KOPT-K1 (cell line): ENCODE results near the gene EXOC4.

Source experiments
- H3K27ac ChIP-seq: fragments of 200-600 bp; sonication (generic); 2 replicates; pipeline ENCODE4 v1.5.1; 2016; ENCODE audit warnings: antibody characterized with exemption, mild to moderate bottlenecking, low read depth, low read length; ENCODE audit not compliant: poor library complexity, severe bottlenecking
- H3K36me3 ChIP-seq: fragments of 200-600 bp; sonication (generic); 2 replicates; pipeline ENCODE4 v1.5.1; 2017; ENCODE audit warnings: antibody characterized with exemption, mild to moderate bottlenecking, low read length, moderate library complexity; ENCODE audit not compliant: insufficient read depth
- H3K9me3 ChIP-seq: fragments of 200-600 bp; sonication (generic); 2 replicates; pipeline ENCODE4 v1.5.1; 2017; ENCODE audit warnings: antibody characterized with exemption, low read length, mild to moderate bottlenecking; ENCODE audit not compliant: insufficient read depth, poor library complexity, severe bottlenecking

Gene EXOC4

DNA sequence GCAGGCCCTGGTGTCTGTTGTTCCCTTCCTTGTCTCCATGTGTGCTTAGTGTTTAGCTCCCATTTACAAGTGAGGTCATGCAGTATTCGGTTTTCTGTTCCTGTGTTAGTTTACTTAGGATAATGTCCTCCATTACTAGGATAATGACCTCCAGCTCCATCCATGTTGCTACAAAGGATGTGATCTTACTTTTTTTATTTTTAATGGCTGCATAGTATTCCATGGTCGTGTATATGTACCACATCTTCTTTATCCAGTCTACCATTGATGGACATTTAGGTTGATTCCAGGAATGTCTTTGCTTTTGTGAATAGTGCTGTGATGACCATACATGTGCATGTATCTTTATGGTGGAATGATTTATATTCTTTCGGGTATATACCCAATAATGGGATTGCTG lies 333.4 kb downstream of the EXOC4 start:
- Histone ChIP-seq H3K27ac (no peak overlapping the region), H3K9me3 (no peaks in the 10 kb centered on the region), H3K36me3 (no peaks in the 10 kb centered on the region)

DNA sequence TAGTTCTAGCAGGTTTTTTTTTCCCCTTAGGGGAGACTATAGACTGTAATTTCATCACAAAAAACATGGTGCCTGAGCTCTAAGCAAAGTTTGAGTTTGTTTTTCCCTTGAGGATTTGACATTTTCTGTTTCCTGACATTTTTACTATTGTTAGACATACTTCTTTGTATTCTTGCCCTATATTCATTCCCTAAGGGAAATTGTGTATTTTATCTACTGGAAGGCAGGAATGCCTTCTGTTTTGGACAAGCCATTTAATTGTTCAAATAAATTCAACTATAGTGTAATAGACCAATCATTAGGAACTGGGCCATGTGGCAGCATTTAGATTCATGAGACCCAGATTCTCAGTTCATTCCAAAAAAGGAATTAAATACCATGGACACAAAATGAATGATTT lies 335.0 kb downstream of the EXOC4 start:
- Histone ChIP-seq H3K9me3 (no peaks in the 10 kb centered on the region), H3K27ac (no peak overlapping the region), H3K36me3 (no peaks in the 10 kb centered on the region)

DNA sequence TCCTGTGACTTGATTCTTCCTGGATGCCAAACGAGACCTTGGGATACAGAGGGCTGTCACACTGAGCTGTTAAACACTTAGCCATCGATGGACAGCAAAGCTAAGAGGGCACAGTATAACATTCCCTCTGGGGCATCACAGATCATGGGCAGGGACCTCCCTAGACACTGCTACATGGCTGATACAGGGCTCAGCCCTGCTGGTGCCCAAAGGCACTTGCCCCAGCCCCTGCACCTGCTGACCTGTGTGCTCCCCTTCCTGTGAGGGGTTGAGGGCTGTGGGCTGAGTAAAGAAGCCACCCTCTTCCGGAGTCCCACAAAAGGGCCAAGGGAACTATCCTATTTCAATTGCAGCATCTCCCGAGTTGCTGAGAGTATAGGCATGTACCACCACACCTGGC lies 337.9 kb downstream of the EXOC4 start:
- no peak overlapping the region for H3K27ac ChIP-seq
- H3K9me3 ChIP-seq: no peaks in the 10 kb centered on the region
- no peaks in the 10 kb centered on the region for H3K36me3 ChIP-seq

DNA sequence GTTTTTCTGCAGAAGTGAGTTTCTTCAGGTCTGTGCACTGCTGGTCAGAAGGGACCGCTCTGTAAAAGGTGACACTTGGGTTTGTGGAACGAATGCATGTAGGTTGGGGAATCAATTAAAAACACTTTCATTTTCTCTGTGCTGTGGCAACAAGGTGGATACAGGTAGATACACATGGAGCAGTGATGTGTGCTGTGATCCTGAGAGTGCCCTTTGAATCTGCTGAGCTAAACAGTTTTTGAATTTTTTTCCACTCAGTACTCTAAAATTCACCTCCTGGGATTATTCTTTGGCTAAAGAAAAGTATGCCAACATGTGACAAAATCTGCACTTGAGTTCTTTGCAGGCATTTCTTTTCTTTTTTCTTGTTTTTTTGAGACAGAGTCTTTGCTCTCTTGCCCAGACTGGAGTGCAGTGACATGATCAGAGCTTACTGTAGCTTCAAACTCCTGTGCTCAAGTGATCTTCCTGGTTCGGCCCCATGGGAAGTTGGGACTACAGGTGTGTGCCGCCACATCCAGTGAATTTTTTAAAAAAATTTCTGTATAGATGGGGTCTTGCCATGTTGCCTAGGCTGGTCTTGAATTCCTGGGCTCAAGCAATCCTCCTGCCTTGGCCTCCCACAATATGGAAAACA lies 338.9 kb downstream of the EXOC4 start:
- Histone ChIP-seq H3K9me3 (no peaks in the 10 kb centered on the region), H3K27ac (no peak overlapping the region), H3K36me3 (no peaks in the 10 kb centered on the region)

DNA sequence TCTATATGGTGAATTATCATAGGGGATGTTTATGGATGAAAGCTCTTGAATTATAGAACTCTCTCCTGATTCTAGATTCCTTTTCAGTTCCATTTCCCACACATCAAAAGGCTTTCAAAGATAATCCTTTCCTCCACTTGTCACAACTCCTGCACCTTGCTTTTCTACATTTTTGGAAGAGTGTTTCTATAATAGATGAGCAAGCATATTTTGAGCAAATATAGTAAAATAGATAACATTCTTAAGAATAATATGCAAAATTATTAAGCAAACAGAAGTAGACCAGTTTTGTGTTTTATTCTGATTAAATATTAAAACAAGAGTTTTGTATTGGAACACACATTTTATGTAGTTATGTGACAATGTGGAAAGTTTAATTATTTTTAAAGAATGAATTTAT lies 340.7 kb downstream of the EXOC4 start:
- H3K27ac ChIP-seq: no peak overlapping the region
- H3K9me3 ChIP-seq: no peaks in the 10 kb centered on the region
- no peaks in the 10 kb centered on the region for H3K36me3 ChIP-seq

DNA sequence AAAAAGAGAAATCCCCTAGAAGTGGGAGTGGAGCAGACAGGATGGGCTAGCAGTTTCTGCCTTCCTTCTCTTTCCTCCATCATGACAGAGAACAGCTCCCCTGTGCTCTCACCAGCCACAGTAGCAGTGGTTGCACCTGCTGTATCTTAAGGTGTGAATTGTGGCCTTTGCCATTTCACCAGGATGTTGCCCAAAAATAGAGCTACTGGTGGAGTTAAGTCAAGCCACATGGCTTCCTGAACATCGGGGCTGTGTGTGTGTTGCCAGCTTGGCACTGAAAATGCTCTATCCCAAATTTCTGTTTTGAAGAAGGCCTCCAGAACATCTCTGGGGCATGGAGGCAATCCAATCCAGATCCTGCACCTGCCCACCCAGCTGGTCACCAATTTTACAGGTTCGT lies 348.7 kb downstream of the EXOC4 start:
- Histone ChIP-seq H3K36me3 (no peaks in the 10 kb centered on the region), H3K27ac (peak overlapping the region; percentile 39)

DNA sequence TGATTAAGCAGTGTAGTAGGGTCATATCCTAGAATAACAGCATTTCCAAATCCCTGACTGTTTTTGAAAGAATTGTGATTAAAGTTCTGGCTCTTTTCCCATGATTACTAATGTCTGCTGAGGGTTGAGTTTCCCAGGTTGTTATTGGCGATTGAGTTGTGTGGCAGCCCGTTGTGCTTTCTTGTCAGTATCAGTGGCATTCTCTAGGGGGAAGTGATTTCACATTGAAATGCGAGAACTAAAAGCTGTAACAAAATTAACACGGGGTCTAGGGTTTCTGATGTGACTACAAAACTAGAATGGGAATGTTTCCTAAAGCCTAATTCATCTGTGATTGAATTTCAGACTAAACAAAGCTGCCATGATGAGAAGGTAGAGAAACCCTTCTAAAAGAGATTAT lies 349.4 kb downstream of the EXOC4 start:
- no peaks in the 10 kb centered on the region for H3K36me3 ChIP-seq
- peak overlapping the region; percentile 39 for H3K27ac ChIP-seq
- no peaks in the 10 kb centered on the region for H3K9me3 ChIP-seq

More for the DNA sequence above, 348.7 kb downstream of the EXOC4 start:
- H3K9me3 ChIP-seq: no peaks in the 10 kb centered on the region

DNA sequence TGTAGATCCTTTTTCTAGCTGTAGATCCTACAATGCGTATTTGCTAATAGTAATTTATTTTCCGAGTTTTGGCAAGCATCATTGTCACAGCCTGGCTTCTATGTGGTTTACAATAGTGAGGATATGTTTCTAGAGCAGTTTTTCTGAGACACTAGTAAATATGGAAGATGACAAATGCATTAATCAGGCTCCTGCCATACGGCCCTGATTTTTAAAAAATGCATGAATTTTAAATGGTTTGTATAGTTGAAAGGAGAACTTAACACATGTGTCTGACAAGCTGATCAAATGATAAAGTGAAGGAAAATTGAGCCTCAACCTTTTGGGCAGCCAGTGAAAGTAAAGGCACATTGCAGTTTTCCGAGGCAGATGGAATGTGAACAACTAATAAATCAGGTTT lies 354.1 kb downstream of the EXOC4 start:
- no peaks in the 10 kb centered on the region for H3K9me3 ChIP-seq
- no peak overlapping the region for H3K27ac ChIP-seq

DNA sequence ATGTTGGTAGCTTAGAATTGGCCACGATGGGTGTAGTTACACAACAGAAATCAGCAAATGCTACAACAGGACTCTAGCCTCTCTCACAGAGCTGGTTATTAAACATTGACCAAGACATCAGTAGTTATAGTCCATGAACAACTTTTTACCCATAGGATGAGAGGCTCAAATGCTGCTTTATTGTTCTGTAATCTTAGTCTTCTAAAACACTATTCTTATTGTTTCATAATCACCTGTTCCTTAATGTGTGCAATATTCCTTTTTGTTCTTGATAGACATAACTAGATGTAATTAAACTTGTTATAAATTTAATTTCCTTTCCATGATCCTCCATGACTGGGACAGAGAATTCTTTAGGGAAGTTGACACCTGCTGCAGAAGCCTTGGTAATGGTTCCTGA lies 356.9 kb downstream of the EXOC4 start:
- Histone ChIP-seq H3K36me3 (no peaks in the 10 kb centered on the region), H3K9me3 (no peaks in the 10 kb centered on the region), H3K27ac (no peak overlapping the region)

More for the DNA sequence above, 354.1 kb downstream of the EXOC4 start:
- no peaks in the 10 kb centered on the region for H3K36me3 ChIP-seq

DNA sequence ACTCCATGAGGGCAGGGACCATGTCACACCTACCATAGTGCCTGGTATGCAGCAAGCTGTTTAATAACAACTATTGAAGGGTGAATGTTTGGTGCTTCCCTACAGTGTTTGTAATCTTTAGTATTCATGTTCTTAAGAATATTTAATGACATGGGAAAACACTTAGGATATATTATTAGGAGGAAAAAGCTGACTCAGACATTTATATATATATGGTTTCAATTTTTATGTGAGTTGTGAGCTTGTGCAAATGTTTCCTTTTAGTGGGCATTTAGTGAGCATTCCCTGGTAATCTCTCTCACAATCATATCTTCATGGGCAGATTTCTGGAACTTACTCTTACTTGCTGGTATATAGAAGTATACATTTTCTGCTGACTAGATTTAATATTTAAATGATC lies 359.1 kb downstream of the EXOC4 start:
- Histone ChIP-seq H3K36me3 (no peaks in the 10 kb centered on the region), H3K9me3 (no peaks in the 10 kb centered on the region), H3K27ac (no peak overlapping the region)

DNA sequence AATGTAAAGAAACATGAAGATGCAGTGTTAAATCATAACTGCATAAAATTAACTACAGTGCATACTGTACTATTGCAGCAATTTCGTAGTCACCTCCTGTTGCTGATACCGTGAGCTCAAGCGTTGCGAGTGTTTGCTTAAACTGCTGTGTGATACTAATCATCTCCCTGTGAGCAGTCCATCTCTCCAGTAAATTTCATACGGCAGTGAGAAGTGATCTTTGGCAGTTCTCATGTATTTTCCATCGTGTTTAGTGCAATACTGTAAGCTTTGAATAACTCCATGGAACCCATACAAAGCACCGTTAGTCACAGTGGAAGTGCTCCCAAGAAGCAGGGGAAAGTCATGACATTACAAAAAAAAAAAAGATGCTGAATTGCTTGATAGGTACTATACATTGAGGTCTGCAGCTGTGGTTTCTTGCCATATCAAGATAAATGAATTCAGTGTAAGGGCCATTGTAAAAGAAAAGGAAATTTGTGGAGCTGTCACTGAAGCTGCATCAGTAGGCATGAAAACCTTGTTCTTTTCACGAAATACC lies 360.4 kb downstream of the EXOC4 start:
- no peaks in the 10 kb centered on the region for H3K36me3 ChIP-seq
- H3K27ac ChIP-seq: no peak overlapping the region
- no peaks in the 10 kb centered on the region for H3K9me3 ChIP-seq

DNA sequence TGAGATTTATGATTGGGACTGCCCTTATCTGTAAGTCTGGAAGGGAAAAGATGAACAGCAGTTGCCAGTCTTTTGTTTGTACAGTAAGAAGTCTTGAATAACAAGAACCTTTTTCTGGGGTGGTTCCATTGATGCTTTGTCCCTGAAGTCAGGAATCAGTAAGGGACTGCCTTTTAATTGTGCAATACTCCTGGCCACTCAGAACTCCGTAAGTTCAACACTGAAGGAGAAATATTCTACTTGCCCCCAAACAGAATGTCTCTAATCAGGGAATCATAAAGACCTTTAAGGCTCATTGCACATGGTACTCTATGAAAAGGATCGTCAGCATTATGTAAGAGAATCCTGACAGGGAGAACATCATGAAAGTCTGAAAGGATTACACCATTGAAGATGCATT lies 361.4 kb downstream of the EXOC4 start:
- H3K9me3 ChIP-seq: no peaks in the 10 kb centered on the region
- H3K36me3 ChIP-seq: no peaks in the 10 kb centered on the region
- no peak overlapping the region for H3K27ac ChIP-seq

DNA sequence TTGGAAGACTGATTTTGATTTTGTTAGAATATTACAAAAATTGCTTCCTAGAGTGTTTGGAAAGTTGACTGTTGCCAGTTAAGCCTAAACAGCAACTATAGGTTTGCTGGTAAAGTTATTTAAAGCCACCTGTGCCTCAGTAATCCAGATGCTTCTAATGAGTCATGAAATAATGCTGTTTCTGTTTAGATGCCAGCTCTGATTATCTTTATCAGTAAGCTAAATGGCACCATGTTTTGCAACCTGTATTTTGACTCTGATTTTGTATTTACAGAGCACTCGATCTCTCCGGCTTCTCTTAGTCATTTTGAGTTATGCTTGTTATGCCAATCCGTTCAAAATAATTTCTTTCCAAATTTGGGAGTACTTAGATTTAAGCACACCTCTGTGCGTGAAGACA lies 366.1 kb downstream of the EXOC4 start:
- H3K27ac ChIP-seq: no peak overlapping the region
- H3K36me3 ChIP-seq: no peaks in the 10 kb centered on the region
- H3K9me3 ChIP-seq: no peaks in the 10 kb centered on the region

DNA sequence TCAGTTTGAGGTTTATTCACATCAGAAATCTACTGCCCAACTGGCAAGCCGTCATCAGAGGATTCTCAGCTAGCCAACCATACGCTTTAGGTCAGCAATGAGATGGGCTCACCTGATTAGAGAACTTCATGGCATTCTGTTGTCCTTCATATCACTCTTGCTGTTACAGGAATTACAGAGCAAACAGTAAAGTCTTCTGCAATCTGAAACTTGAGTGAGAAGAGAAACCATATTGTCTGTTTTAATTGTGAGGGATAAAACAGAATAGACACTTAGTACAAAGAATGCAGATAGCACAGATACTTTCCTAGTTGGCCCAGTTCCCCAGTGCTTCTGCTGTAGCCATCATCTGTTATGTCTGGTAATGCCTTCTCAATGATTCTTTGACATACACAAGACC lies 366.6 kb downstream of the EXOC4 start:
- Histone ChIP-seq H3K9me3 (no peaks in the 10 kb centered on the region), H3K36me3 (no peaks in the 10 kb centered on the region), H3K27ac (no peak overlapping the region)

DNA sequence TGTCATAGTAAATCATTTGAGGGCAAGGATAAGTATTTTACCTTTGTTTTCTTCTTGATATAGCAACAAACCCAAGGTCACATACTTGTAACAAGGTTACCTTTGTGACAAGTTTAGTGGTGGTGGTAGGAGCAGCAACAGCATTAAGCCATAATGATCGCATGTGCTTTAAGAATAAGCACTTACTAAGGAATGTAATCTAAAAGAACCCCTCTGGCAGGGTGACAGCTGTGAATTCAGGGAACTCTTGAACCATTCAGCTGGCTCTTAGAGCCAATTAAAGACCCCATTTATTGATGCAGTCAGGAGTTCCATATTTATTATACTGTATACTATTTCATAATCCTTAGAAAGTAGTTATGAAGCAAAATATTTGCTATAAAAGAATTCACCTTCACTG lies 370.8 kb downstream of the EXOC4 start:
- Histone ChIP-seq H3K36me3 (no peaks in the 10 kb centered on the region), H3K9me3 (no peaks in the 10 kb centered on the region), H3K27ac (no peak overlapping the region)

DNA sequence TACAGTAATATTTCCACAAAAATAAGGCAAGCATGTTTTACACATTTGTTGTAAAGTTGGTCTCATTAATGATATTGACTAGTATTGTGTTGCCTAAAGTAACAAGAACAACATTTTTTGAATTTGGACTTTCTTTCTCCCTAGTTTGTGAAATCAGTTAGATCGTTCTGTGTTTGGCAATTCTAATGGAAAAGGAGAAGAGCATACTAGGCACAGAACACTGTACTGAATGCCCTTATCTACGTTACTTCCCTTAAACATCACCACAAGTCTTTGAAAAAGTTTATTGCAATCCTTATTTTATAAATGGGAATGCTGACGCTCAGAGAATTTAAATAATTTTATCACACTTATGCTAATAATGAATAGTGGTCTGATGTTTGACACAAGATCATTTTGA lies 372.2 kb downstream of the EXOC4 start:
- Histone ChIP-seq H3K27ac (no peak overlapping the region), H3K9me3 (no peaks in the 10 kb centered on the region), H3K36me3 (0 out of 2 replicates have a peak, but pooled peaks cover 3% of the 10 kb centered on the region)
